ENCODE measurements around the gene SIGLEC11. TPM values are rescaled to one million over a fixed set of nuclear protein-coding genes. Genes with fewer than 3 reads are reported as not detected.
"Not testable (repeated sequence)": the region's sequence is repeated elsewhere in the genome, so short reads cannot be mapped to it uniquely, and the experiment has no call there.

Gene SIGLEC11
- total RNA-seq, 1 donor from 2014 or later, result 0.55 TPM

GRCh38 chr19:49975051-49975450 lies 14.1 kb upstream of the SIGLEC11 start:
- Histone ChIP-seq H3K27ac (replicated peaks) (no peak overlapping the region), H3K4me1 (peaks cover 9% of the 10 kb centered on the region), H3K36me3 (peaks cover 37% of the 10 kb centered on the region), H3K4me3 (no peak overlapping the region), H3K9me3 (replicated peaks) (no peaks in the 10 kb centered on the region), H3K27me3 (ENCODE audit: low read depth) (no peaks in the 10 kb centered on the region)
- TF ChIP-seq CTCF (IDR thresholded peaks at IDR 0.05; ENCODE audit: borderline replicate concordance), result no peak
- DNase-seq, result no peak
- intact Hi-C loops (cut with micrococcal nuclease), result no loop called here

- TF ChIP-seq CTCF (IDR thresholded peaks at IDR 0.05; ENCODE audit: borderline replicate concordance), result no peak
- intact Hi-C loops (cut with micrococcal nuclease), result no loop called here
- H3K4me1 ChIP-seq, result peaks cover 9% of the 10 kb centered on the region
- H3K27ac ChIP-seq (replicated peaks), result no peak overlapping the region
- peak; percentile 49 for DNase-seq
- H3K4me3 ChIP-seq, result no peak overlapping the region
- H3K36me3 ChIP-seq, result peaks cover 35% of the 10 kb centered on the region
- peaks cover 4% of the 10 kb centered on the region for H3K27me3 ChIP-seq (ENCODE audit: low read depth)
- H3K9me3 ChIP-seq (replicated peaks), result no peaks in the 10 kb centered on the region
These were observed 13.0 kb upstream of the SIGLEC11 start for GRCh38 chr19:49973987-49974386.

GRCh38 chr19:49972841-49973240 lies 11.9 kb upstream of the SIGLEC11 start:
- Histone ChIP-seq H3K4me3 (no peak overlapping the region), H3K36me3 (peaks cover 23% of the 10 kb centered on the region), H3K4me1 (peaks cover 9% of the 10 kb centered on the region), H3K27ac (replicated peaks) (no peak overlapping the region), H3K9me3 (replicated peaks) (no peaks in the 10 kb centered on the region), H3K27me3 (ENCODE audit: low read depth) (peaks cover 15% of the 10 kb centered on the region)
- intact Hi-C loops (cut with micrococcal nuclease), result no loop called here
- TF ChIP-seq CTCF (IDR thresholded peaks at IDR 0.05; ENCODE audit: borderline replicate concordance), result no peak
- DNase-seq, result no peak

- H3K4me1 ChIP-seq, result peaks cover 9% of the 10 kb centered on the region
- DNase-seq, result no peak
- no peaks in the 10 kb centered on the region for H3K9me3 ChIP-seq (replicated peaks)
- no peak for TF ChIP-seq CTCF (IDR thresholded peaks at IDR 0.05; ENCODE audit: borderline replicate concordance)
- H3K4me3 ChIP-seq, result no peak overlapping the region
- H3K27ac ChIP-seq (replicated peaks), result no peak overlapping the region
- intact Hi-C loops (cut with micrococcal nuclease), result no loop called here
- H3K36me3 ChIP-seq, result peaks cover 15% of the 10 kb centered on the region
- peaks cover 24% of the 10 kb centered on the region for H3K27me3 ChIP-seq (ENCODE audit: low read depth)
These were observed 11.0 kb upstream of the SIGLEC11 start for GRCh38 chr19:49971991-49972411.

- H3K4me1 ChIP-seq; H3K27ac ChIP-seq (replicated peaks); intact Hi-C loops (cut with micrococcal nuclease); DNase-seq; H3K36me3 ChIP-seq; H3K4me3 ChIP-seq; H3K9me3 ChIP-seq (replicated peaks): not testable (repeated sequence)
- peaks cover 38% of the 10 kb centered on the region for H3K27me3 ChIP-seq (ENCODE audit: low read depth)
These were observed 8.4 kb upstream of the SIGLEC11 start for GRCh38 chr19:49969355-49969754.

- peaks cover 9% of the 10 kb centered on the region for H3K4me1 ChIP-seq
- no peak for DNase-seq
These were observed 7.4 kb upstream of the SIGLEC11 start for GRCh38 chr19:49968279-49968922.

GRCh38 chr19:49959892-49960291 lies 1.1 kb downstream of the SIGLEC11 start:
- peaks cover 17% of the 10 kb centered on the region for H3K4me1 ChIP-seq
- intact Hi-C loops (cut with micrococcal nuclease); H3K27ac ChIP-seq (replicated peaks); H3K4me3 ChIP-seq; H3K36me3 ChIP-seq; H3K9me3 ChIP-seq (replicated peaks); DNase-seq: not testable (repeated sequence)
- peaks cover 15% of the 10 kb centered on the region for H3K27me3 ChIP-seq (ENCODE audit: low read depth)

More at GRCh38 chr19:49968279-49968922, 7.4 kb upstream of the SIGLEC11 start:
- Histone ChIP-seq H3K9me3 (replicated peaks) (no peaks in the 10 kb centered on the region), H3K27me3 (ENCODE audit: low read depth) (peaks cover 38% of the 10 kb centered on the region), H3K4me3 (no peak overlapping the region), H3K36me3 (no peaks in the 10 kb centered on the region), H3K27ac (replicated peaks) (peak overlapping the region; percentile 38)
- intact Hi-C loops (cut with micrococcal nuclease), result no loop called here
- no peak for TF ChIP-seq CTCF (IDR thresholded peaks at IDR 0.05; ENCODE audit: borderline replicate concordance)

- intact Hi-C loops (cut with micrococcal nuclease); DNase-seq; H3K9me3 ChIP-seq (replicated peaks): not testable (repeated sequence)
These were observed 2.4 kb downstream of the SIGLEC11 start for GRCh38 chr19:49958596-49958995.

GRCh38 chr19:49958144-49958543 lies 2.8 kb downstream of the SIGLEC11 start:
- H3K4me3 ChIP-seq; H3K9me3 ChIP-seq (replicated peaks); DNase-seq; H3K27ac ChIP-seq (replicated peaks); H3K36me3 ChIP-seq; intact Hi-C loops (cut with micrococcal nuclease): not testable (repeated sequence)
- Histone ChIP-seq H3K4me1 (peaks cover 29% of the 10 kb centered on the region), H3K27me3 (ENCODE audit: low read depth) (peaks cover 15% of the 10 kb centered on the region)

More at GRCh38 chr19:49958596-49958995, 2.4 kb downstream of the SIGLEC11 start:
- Histone ChIP-seq H3K27me3 (ENCODE audit: low read depth) (peaks cover 15% of the 10 kb centered on the region), H3K4me1 (peaks cover 29% of the 10 kb centered on the region)
- H3K4me3 ChIP-seq; H3K36me3 ChIP-seq; H3K27ac ChIP-seq (replicated peaks): not testable (repeated sequence)

Data from left ventricle myocardium inferior (tissue), 1 donor.